Medulla oblongata (tissue), 1 donor: ENCODE data around the gene ATPAF1.

Experiments used
- DNase-seq: peaks from one replicate; pipeline ENCODE4 v3.0.0-alpha.2; 2015; ENCODE audit errors: extremely low spot score

ATPAF1 gene

DNA sequence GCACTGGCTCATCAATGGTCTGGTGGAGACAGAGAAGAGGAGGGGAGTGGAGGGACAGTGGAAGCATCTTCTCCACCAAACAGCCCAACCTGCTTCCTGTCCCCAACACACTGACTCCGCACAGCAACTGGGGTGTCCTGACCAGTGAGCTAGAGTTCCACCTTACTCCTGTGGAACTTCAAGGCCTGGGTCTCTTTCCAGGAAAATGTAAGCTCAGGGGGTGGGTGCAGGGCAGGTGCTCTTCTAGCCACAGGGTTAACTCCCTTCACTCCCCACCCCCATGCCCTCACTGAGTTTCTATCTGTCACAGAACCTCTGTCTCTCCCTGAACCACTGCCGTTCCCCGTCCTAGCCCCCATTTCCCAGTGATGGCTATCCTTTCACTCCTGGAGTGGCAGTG lies 52.4 kb downstream of the ATPAF1 start:
- DNase-seq, result no peak

DNA sequence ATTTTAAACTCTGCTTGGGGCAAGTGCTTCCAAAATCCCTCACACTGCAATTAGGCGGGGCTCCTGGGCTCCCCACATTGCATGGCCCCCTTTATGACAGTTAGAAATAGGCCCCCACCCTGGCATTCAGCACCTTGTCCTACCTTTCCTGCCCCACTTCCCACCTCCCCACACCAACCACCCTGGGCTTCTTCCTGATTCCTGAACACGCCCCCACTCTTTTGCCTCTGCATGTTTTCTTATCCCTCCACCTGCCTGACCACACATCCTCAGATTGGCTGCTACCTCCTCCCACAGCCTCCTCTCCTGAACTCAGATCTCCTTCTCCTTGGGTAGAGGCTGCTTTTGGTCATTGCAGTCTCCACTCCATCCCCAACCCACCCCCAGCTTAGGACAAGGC lies 53.1 kb downstream of the ATPAF1 start:
- no peak for DNase-seq

DNA sequence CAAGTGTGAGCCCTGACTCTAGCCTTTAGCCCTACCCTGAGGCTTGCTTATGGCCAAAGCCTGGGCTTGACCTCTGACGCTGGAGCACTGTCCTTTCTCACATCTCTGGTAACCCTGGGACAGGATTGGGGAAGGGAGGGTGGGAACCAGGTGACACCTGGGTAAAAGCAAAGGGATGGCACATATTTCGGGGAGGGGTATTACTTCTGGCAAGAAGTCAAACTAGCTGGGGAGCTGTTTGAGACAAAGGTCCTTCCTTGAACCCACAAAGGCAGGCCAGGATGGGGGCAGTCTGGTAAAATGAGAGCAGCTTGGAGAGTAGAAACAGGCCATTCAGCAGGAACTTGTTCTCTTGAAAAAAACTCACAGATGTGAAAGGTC lies 53.6 kb downstream of the ATPAF1 start:
- no peak for DNase-seq

DNA sequence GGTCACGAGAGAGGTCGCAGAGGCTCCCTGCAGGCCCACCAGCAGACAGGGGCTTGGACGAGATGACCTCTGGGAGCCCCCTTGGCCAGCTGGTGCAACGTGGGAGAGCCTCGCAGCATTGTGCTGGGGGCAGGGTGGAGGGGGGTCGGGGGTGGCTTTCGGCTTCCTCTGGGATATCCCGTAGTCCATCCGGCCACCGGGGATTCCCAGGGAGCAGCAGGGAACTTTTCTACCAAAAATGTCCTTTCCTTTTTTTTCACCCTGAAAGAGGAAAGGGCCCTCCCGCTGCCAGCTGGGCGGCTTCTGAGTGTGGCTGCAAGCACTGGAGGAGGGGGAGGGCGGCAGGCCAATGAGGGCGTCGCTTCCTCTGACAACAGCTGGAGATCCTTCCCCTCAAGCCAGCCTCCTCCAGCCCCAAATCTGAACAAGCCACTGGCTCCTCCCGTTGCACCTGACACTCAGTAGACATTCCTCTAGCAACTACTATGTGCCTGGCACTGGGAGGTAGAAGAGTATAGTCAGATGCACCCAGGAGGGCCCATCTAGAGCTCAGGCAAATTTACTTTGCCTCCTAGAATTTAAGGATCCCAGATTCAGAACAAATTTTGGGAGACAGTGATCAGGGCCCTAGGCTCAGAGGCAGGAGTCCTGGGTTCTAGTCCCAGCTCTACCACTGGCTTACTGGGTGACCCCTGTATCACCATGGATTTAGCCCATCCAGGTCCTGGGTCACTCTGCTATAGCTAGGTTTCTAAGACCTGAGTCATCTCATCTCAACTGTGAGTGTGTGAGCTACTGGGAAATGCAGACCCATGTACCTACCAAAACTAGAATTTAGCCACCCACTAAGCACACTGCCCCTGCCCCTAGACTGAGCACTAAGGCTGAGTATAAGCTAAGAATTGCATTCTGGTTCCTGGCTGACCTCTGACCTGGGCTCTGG lies 54.2 kb downstream of the ATPAF1 start:
- DNase-seq, result peak; percentile 84

DNA sequence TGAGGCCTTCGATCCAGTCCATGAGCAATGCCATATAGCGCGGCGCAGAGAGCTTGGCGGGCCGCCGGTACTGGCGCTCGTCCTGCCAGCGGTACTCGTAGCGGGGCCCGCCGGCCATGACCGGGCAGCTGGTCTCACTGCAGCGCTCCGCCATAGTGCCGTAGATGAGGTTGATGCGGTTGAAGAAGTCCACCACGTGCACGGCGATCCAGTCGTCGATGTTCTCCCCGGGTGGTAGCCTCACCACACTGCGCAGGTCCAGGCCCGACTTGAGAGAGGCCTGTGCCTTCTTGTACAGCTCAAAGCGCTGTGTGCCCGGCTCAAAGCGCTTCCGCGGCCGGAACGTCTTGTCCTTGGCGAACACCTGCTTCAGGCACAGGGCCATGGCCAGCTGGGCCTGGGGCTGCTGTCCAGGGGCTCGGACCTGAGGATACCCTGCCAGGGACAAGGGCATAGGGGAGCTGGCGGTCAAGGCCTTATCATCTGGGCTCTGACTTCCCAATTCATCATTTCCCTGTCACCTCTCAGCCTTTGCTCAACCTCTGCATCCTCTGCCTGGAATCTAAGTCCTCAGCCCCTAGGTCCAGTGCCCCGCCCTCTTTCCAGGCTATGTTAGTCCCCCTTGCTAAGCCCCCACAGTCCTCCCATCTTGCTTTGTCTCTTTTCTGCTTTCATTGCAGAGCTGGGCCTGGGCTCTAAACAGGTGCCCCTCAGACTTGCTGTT lies 55.1 kb downstream of the ATPAF1 start:
- no peak for DNase-seq

DNA sequence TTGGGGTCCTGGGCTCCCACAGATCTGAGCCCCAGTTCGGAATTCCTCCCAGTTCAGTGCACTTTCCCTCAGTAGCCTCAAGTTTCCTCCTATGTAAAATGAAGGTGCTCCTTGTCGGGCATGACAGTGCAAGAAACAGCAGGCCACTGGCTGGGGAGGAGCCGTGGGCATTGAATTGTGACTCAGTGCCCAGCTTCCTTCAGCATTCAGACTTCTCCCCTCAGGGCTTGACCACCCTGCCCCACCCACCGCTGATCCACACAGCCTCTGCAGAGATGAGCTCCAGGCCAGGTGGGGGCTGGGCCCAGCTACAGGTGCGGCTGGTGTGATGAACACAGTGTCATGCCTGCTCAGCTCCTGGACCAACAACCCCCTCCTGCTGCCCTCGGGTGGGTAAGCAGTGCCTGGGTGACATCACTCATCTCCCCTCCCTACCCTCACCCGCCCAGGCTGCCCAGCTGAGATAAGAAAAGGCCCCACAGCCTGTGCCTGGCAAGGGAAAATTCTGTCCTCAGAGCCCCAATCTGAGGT lies 56.4 kb downstream of the ATPAF1 start:
- no peak for DNase-seq

DNA sequence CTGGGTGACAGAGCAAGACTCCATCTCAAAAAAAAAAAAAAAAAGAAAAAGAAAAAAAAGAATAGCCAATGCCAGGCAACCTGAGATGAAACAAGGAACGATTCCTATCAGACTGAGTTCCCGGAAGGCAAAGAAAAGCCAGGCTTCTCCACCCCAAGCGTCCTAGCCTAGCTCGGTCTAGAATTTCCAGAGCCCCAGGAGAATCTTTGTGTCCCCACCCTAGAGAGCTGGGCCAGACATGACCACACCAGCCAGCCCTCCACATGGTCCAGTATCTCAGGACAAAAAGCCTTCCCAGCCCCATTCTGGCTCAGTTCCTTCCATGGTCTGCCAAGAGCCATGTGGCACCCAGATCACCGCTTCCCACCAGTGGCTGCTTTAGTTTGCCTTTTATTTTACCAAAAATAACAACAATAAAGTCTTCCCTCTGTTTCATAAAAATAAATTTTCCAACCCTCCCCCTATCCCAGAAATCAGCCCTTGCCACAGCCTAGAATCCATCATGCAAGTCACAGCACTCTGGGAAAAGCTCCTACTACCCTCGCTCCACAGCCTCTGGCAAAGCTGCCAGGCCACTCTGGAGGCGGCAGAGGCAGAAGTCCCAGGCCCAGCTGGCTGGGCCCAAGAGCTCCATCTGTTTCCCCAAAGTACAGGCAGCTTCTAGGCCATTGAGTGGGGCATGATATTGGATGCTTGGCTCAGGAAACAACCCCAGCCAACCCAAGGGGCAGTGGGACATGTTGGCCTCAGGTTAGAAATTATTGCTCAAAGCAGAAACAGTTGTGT lies 60.6 kb downstream of the ATPAF1 start:
- peak; percentile 47 for DNase-seq

DNA sequence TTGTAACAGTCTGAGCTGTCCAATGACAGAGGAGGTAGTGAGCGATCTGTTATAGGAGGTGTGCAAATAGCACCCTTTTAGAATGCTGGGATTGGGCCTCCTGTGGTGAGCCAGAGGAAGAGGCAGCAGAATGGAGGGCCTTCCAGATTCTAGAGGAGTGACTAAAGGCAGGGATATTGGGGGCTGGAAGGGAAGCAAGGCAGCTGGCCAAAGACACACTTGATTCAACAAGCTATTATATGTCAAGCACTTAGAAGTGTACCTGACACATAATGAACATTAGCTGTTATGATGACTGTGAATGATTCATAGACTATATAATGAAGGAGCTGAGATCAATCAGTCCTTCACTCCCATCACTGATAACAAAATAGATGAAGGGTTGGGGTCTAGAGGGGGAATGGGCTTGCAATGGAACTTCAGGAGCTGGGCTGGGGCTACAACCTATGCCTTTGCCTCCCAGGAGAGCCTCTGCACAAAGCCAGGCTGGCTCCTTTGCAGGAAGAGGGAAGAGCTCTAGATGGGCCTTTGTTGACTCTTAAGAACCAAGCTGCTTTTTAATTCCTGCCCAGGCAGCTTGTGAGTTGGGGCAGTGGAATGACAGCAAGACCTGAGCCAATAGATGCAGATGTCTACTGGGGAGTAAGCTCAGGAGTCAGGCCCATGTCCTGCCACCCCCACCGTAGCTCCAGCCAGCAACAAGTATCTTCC lies 61.8 kb downstream of the ATPAF1 start:
- DNase-seq, result no peak

DNA sequence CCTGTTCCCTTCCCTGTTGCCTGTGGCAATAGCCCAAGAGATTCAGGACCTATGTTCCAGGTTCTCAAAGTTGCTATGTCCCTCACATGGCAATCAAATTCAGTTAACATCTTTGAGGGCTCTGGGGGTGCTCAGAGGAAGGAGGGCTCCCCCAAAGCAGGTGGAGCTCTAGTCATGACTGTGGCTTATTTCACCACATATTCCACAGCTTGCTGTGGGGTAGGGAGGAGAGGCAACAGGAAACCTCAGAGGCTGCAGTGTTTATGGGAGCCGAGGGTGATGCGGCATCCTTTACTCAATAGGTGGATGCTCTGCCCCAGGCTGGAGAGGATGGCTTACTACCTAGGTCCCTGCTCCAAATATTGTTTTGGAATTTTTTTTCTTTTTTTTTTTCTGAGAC lies 62.9 kb downstream of the ATPAF1 start:
- DNase-seq, result no peak

DNA sequence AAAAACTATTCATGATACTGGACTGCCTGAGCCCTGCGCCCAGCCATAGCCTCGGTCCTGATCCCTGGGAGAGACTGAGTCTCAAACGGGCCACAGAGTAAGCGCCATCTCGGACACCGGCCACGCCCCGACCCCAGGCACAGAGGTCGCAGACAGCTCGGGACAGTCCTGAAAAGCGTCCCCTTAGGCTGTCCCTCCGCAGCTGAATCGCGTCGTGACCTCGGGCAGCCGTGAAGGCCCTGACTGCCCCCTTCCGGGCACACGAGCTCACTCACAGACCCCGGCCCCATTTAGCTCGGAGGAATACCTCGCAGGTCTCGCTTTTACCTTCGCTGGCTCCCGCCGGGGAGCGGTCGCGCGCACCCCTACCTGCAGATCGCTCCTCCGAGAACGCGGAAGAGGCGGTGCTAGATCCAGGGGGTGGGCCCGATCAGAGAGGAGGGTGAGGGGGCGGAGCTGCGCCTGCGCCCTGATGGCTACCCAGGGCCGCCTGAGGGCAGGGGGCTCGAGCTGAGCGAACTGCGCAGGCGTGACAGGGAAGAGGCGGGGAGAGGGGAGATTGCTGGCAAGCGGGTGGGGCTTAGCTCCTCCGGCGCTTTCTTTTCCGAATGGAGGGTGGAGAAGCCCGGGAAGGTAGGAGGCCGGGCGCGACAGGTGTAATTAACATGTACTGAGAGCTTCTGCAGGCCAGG lies 64.2 kb downstream of the ATPAF1 start, which contains the start of gene MKNK1:
Gene MKNK1 (minus strand): TSS at position 411 of the 692 bp plus-strand sequence. CDS start 20,941 bp downstream, outside the sequence.
- DNase-seq, result peak; percentile 93

DNA sequence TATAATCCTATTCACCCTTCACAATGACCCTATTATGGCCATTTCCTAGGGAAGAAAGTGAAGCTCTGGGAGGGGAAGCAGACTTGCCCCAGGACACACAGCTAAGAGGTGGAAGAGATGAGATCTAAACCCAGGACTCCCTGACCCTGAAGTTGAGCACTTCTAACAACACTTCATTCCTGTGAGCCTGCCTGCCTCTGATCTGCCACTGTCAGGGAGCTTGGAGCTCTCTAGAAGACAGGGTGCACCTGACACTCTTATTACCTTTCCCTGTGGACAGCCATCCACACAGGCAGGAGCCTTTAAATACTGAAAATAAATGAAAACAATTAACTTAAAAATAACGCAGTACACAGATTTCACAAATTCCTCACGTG lies 64.7 kb downstream of the ATPAF1 start:
- no peak for DNase-seq

DNA sequence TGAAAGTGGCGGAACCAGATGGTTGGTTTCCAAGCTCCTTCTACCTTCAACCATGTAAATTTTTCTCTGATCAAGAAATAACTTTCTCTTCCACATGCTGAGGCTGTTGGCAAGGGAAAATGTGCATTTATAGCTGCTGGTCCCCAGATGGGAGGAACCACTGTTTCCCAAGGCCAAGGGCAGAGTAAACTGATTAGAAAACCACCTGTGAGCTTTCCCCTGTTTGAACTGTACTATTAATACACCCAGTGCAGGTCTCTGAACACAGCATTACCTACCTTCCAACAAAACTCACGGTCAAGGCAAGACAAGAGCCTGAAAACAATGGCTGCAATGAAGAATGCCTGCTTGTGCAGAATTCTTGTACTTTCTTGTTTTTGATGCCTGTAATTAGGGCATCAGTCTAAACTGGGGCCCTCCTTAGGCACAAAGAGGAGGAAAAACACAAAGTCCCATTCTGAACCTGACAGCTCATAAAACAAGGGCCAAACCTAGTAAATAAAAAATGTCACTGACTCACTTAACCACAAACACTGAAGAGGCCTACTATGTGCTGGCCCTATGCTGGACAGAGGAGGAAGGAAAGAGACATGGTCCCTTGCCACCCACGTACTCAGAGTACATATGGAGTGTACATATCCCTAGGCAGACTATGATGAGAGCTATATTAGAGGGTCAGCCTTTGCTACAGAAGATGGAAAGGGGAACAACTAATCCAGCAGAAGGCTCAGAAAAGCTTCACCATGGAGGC lies 66.7 kb downstream of the ATPAF1 start:
- no peak for DNase-seq

DNA sequence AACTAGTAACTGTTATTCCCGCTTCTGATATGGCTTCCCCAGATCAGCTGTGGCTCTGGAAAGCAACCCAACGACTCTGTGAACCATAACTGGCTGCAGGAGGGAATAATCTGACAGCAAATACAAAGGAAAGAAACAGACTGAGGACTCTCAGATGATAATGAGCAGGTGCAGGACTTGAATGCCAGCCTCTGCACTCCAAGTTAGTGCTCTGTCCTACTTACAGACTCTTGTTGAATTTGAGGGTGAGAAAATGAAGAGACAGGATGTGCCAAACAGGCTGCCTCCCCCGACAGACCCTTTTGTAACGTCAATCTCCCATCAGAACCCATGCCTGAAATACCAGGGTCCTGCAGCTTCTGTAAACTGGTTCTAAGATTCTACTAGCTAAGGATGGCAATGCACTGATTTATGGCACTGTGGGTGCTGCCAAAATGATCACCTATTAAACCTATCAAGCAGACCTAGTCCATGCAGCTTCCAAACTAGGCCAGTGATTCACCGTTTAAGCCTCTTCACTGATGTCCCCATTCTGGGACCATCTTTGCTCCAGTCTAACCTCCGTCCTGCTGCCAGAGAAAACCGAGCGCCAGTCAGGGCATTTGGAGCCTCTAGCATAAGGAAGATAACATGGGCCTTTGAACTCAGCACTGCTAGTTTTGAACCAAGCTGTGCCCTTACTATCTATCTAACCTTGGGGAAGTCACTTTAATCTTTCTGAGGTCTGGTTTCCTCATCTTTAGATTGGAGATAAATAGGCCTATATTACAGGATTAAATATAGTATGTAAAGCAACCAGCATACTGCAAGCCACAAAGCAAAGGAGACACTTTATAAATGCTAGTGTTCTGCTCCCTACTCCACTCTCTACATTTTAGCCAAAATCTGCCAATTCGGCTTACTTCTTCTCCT lies 68.8 kb downstream of the ATPAF1 start:
- DNase-seq, result no peak

DNA sequence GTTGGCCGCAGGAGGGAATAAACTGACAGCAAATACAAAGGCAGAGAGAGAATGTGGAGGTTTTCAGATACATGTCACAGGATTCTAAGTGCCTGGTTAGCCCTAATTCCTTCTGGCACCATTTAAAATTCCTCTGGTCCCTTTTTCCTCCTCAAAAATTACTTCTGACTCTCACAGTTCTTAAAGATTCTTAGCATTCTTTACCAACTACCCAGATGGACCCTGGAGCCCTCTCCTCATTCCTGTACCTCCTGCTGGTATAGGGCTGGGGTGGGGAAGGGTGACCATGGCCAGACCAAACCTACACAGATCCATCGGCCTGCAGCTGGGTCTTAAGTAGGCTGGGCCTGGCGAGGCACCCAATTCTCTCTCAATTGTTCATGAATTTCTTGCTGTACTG lies 71.3 kb downstream of the ATPAF1 start:
- no peak for DNase-seq

DNA sequence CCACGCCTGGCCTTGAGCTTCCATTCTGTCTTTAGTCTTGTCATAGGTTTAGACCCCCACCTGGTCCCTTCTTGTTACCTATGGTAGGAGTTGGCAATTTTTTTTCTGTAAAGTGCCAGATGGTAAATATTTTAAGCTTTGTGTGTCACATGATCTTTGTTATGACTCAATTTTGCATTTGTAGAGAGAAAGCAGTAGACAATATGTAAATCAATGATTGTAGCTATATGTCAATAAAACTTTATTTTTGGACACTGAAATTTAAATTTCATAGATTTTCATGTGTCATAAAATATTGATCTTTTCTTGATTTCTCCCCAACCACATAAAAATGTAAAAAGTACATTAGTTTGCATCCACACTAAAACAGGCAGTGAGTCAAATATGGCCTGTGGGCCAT lies 72.1 kb downstream of the ATPAF1 start:
- DNase-seq, result no peak

DNA sequence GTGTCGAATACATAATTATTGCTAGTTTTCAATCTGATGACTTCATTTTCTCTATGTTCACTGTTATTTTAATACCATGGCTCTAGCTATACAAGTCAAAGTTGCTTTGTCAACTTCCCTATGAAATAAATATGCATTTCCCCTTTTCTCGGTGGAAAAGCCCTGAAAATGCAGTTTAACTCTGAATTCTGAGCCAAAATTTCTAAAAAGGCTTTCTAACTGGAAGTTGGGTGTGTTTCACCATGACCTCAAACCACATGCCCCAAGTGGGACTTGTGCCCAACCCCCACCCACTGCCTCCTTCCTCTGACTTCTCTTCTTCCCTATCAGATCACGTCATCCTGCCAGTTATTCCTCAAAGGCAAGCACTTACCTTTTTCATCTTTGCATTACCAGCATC lies 73.0 kb downstream of the ATPAF1 start:
- DNase-seq, result peak; percentile 81

DNA sequence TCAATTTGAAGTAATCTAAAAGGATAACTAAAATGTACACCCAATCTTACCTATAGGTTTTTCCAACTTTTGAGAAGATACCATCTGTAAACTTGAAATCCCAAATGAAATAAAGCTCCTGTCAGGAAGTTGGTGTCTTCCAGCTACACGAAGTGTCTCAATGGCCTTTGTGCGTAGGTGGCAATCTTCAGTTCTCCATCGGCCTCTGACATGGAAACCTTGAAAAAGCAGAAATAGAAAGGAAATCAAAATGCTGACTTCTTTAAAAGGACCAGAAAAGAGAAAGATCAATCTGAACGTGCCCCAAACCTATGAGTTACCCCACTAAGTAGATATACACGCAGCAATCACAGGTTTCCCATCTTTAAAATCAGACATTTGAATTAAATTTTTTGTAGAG lies 74.1 kb downstream of the ATPAF1 start:
- DNase-seq, result peak; percentile 68

DNA sequence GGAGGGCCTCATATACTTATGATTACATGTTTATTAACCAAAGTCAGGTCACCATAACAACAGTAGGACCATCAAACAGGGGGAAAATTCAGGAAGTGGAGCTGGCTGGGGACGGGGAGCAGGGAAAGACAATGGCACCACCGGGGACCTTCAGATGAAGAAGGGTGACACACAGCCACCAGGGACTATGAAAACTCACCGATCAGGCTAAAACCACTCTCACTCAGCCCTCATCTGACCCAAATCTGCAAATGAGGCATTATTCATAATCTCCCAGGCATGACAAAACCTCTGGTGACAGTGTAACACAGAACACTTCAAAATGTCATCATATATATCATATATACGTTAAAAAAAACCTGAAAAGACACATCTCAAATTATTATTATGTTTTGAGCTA lies 75.3 kb downstream of the ATPAF1 start:
- no peak for DNase-seq

DNA sequence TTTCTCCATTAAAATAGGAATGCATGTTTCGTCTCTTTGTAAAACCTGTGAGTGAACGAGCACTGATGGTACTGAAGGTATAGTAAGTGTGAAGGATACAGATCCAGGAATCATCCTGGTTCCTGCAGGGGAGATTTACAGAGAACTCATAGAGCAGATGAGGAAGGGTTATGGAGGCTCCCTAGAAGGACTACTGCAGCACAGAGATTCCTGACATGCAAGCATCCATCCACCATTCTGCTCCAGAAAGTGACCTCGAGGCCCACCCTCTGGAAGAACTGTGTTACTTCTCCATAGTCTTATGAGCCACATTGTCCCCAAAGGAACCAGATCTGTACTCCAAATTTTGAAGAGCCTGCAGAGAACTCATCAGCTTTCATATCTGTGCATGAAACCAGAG lies 78.6 kb downstream of the ATPAF1 start:
- DNase-seq, result no peak
